HepG2 (cell line): ENCODE data around the gene PLXDC2.
"Not testable (repeated sequence)": the region's sequence is repeated elsewhere in the genome, so short reads cannot be mapped to it uniquely, and the experiment has no call there.

Experiments
- NR2F2 ChIP-seq: IDR thresholded peaks from 2 replicates; pipeline ENCODE4 v1.6.1; 2012; ENCODE audit warnings: low read depth, inconsistent platforms, borderline replicate concordance
- ZNF331 ChIP-seq: sonication (generic); formaldehyde crosslinking; IDR thresholded peaks from 2 replicates; pipeline ENCODE4 v1.4.0; 2020; ENCODE audit warnings: missing genetic modification reagents

- not testable (repeated sequence) for TF ChIP-seq NR2F2; ZNF331 (CRISPR knock-in tag)
Observed at GRCh38 chr10:19769826-19770225, 46.4 kb upstream of the PLXDC2 start.
